Retina (tissue), 1 donor: ENCODE results near the gene GOLPH3.
A peak's percentile ranks its signal among the peaks of the same experiment; 100 is the strongest.
"Not testable (repeated sequence)": the region's sequence is repeated elsewhere in the genome, so short reads cannot be mapped to it uniquely, and the experiment has no call there.

ENCODE experiments used
- DNase-seq: peaks from one replicate; pipeline ENCODE4 v3.0.0-alpha.2; 2016

Gene GOLPH3

DNA sequence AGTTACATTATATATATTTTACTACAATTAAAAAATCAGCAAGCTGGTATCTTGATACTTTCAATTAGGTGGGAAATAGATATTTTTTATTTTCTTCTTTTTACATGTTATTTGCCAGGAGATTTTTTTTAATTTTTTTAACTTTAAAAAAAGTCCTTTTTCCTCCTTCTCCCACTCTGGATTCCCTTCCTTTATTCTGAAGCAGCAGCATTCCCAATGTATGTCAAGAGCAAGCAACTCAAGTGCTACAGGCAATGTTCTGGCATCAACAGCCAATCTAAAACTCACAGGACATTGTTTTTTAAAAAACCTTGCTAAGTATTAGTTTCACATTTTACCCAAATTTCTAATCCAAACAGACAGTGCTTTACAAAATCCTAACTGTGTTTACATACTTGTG, 41.4 kb downstream of the GOLPH3 start:
- DNase-seq, result no peak

DNA sequence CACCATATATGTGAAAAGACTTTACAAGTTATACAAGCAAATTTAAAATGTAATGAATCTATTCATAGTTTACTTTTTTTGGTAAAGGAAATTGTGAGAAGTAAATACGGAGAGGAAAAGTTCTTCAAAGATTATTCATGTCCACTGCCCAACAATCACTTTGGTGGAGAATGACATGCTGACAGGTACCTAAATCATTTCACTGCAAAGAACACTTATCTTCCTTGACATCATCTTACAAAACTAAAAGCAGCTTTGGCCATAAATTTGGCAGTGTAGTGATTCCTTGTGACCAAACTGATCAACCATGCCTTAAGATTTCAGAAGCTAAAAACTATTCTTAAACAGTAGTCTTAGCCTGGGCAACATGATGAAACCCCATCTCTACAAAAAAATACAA, 42.5 kb downstream of the GOLPH3 start:
- no peak for DNase-seq

DNA sequence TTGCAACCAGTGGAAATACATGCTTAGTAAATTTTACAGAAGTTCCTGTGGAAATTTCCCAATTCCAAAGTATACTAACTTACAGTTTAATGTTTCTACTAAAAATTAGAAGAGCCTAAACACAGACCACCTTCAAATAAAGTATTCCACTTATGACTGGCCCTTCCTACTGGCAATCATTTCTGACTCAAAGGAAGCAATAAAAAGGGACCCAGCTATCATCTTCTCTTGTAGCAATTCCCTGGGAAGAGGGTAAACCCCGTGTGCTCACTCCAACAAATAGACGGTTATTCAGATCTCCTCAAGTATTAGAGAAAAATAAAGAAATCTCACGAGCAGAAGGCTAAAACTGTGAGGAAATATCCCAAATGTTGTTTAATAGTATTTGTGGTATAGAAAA, 43.3 kb downstream of the GOLPH3 start:
- no peak for DNase-seq

DNA sequence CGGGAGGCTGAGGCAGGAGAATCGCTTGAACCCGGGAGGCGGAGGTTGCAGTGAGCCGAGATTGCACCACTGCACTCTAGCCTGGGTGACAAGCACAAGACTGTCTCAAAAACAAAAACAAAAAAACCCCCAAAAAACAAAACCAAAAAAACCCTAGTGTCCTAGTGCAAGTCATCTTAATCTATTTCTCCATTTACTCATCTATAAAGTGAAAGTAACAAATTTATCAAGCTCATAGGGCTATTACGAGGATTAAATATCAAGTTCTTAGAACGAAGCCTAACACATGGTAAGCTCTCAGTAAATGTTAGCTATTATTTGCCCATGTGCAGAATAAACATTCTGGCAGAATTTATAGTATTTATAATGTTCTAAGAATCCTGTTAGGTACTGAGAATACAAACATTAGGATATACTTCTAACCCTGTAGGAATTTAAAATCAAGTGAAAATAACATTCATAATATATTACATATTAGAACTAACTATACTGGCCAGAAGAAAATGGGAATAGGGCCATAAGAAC, 45.0 kb downstream of the GOLPH3 start:
- DNase-seq, result no peak

DNA sequence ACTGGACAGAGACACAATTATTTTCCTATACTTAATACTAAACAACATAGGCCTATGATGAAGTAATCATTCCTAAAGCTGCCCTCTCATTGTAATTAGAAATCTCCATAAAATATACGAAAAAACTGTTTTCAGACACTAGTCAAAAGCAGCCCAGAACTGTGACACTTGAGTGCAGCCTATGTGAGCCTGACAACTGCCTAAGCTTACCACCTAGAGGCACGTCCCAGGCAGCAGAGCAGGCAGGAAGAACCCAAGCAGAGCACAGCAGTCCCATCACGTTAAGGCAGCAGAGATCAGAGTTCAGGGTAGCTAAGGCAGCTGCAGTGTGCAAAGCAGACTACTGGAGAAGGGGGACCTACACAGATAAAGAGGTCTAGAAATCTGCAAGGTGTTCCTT, 46.4 kb downstream of the GOLPH3 start:
- DNase-seq, result no peak

DNA sequence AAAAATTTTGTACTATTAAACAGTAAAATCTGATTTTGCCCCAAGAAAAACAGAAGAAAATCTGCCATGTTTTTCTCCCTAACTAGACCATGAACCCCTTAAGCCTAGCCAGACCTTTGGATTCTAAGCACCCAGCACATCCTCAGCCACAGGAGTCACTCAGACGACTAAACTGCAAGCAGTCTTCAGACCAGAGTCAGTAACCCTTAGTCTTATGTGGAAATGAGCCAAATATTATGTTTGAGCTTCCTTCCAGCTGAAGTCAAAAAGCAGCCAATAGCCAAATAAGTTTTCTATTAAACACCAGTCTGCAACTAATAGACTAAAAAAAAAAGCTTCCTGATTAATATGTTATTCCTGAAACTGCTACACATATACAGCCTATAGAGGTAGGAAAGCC, 47.4 kb downstream of the GOLPH3 start:
- DNase-seq, result no peak

DNA sequence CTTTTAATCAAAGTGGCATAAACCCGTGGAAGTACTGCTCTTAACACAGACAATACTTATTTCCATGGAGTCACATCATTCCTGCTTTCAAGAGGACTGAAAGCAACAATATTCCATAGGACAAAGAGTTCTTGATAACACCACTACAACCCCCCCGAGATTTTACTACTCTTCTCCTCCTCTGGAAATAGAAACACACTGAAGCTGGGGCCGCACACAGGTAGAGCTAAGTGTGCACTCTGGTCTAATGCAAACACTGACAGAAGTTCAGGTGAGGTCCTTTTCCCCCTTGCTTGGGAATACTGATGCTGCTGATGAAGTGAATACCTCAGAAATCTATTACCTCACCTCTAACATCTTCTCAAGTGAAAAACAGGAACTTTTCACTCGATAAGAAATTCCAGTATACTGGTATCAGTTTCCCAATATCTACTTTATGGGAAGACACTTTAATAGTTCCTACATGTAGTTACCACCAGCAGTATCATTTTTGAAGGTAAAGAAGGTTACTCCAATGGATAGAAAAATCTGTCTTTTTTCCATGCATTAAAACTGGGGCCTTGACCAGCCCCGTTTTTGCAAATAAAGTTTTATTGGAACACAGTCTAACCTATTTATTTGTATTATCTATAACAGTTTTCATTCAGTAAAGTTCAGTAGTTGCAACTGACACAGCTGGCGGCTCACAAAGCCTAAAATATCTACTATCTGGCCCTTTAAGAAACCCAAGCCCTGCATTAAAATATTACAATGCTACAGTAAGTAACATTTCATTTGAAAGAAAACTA, 50.0 kb downstream of the GOLPH3 start:
- DNase-seq, result no peak

DNA sequence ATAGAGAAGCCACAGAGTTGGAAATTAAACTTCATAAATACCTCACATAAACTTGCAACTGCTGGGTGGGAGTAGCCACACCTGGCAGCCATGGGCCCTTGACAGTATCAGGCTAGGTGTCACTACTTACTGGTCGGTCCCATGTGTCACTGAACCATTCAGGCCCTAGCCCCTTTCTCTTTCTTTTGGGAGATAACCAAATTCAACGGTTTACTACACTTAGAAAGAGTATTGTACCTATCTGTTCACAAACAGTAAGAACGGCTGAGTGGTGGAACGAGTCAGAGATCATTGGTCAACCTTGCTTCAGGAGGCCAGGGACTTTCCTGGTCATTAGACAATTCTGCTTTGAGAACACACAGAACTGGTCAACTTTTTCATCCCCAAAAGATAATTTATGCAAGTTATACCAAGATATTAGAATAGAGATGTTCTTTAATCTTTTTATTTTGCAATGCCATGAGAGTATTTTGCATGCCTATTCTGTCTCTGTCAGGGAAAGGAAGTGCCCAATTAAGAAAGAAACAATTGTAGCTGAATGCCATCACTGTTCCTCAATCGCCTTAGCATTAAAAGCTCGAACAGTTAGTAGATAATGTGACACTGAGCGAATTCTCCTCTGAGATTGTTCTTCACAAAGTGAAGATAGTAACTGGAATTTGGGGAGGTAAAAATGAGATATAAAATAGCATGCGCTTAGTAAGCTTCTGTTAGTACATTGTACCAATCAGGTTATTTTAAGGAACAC, 50.9 kb downstream of the GOLPH3 start:
- DNase-seq, result no peak

DNA sequence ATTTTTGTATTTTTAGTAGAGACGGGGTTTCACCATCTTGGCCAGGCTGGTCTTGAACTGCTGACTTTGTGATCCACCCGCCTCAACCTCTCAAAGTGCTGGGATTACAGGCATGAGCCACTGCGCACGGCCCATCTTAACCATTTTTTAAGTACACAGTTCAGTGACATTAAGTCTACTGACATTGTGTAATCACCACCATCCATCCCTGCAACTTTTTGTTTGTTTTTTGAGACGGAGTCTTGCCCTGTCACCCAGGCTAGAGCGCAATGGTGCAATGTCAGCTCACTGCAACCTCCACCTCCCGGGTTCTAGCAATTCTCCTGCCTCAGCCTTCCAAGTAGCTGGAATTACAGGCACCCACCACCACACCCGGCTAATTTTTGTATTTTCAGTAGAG, 55.2 kb downstream of the GOLPH3 start:
- DNase-seq, result not testable (repeated sequence)

DNA sequence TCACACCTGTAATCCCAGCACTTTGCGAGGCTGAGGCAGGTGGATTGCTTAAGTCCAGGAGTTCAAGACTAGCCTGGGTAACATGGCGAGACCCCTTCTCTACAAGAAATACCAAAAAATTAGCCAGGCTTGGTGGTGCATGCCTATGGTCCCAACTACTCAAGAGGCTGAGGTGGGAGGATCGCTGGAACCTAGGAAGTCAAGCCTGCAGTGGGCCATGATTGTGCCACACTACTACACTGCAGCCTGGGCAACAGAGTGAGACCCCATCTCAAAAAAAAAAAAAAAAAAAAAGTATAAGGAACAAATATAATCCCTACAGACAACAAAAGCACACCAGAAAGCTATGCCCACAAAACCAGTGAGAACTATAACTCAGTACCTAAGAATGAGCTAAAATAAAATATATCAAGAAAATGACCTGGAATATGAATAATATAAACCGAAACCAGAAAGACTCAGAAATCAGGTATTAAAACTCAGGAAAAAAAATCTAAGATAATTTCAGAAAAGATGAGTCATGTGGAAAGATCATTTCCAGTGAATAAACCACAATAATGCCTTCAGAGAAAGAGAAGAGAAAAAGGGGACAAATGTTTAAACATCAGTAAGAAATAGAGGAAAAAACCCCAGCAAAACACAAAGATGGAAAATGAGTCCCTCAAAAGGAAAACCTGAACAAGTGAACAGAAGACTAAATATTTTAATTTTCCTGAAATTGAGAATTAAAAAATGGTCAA, 57.4 kb downstream of the GOLPH3 start:
- DNase-seq, result no peak

DNA sequence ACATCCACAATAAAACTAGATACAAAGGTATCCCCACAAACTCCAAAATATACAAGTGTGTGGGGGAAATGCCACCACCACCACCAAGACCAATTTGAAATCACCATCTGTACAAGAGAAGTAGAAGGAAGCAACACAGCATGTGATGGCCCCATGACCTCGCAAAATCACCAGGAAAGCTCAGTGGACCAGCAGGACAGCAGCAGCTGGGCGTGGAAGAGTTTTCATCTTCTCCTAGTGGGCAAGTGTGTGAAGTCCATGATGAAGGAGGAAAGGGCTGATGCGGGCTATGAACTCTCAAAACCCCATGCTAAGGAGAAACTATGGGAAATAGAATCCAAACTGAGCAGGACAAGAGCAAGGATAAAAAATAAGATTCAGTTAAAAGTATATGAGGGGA, 58.1 kb downstream of the GOLPH3 start:
- DNase-seq, result peak; percentile 18

DNA sequence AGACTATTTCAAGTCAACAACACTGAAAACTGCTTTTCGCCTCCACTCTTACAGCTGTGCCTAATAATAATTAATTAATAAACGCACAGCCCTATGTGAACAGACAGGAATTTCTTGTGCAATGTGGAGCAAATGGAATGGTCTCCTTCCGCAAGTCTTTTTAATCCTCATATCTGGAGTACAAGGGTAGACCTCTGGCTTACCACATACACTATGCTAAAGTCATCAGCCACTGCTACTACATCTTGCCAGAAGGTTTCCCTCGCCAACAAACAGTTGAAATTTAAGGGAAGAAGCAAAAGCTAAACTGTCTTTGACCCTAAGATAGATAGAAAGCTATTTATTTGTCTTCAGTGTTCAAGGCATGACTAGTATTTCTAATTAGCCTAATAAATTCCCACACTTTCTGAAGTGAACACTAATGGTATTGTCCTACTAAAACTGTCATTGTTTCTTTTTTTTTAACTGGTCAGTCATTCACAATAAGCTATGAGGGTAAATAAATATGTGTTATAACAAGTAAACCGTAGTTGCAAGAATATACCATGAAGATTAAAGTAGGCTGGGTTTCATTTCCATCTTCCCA, 63.9 kb downstream of the GOLPH3 start:
- DNase-seq, result no peak

DNA sequence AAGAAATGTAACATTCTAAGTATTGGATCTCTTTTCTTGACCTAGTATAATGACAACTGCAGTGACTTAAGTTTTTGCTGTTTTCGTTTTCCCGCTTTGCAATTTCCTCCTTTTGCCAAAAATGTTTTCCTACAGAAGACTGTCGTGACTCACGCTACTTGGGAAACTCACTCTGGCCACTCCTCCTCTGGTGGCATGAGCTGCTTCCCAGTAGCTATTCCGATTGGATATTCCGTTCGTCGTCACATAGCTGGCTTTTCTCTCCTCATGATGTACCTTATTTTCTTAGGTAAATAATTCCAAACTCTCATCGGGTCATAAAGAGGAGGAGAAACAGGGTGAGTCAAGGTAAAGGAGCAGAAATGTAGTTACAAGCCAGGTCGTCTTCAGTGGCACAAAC, 64.9 kb downstream of the GOLPH3 start:
- DNase-seq, result no peak

DNA sequence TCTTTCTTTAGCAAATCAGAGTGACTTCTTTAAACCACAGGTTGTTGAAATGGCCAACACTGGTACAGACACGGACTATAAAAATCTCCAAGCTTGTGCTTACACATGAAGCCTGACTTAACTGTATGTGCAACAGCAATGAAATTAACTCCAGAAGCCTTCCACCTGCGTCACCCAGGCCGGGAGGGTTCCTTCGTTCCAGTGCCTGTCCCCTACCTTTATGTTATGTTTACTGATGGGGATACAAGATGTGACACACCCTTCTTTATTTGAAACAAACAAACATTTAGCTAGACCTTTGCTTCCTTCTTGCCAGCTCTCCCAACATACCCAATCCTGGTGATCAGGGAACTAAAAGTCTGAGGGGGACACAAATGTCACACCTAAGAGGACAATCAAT, 66.0 kb downstream of the GOLPH3 start:
- no peak for DNase-seq

DNA sequence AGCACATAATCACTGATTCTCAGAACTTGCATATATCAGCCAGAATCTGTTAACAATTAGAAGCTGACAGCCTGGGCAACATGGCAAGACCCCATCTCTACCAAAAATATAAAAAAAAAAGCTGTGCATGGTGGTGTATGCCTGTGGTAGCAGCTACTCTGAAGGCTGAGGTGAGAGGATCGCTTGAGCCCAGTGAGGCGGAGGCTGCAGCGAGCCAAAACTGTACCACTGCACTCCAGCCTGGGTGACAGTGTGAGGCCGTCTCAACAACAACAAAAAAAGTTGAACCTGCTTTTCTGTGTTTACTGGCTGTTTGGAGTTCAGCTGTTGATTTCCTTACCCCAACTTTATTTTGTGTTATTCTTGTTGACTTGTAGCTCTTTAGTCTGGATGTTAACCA, 66.8 kb downstream of the GOLPH3 start:
- no peak for DNase-seq

DNA sequence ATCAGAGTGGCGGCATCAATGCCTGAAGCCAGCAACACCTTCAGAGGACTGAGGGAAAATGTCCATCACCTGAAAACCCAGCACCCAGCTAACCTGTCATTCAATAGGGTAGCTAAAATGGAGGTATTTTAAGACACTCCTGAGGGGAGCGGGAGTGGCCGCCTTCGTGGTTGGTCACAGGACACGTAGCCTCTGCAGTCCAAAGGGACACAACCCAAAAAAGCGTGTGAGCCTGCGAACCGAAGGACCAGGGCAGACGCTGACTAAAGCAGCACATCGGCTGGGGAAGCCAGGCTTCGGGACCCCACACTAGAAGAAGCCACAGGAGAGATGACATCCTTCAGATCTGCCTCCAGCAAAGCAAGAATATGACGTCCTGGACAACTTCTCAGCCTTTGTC, 70.6 kb downstream of the GOLPH3 start:
- DNase-seq, result no peak

DNA sequence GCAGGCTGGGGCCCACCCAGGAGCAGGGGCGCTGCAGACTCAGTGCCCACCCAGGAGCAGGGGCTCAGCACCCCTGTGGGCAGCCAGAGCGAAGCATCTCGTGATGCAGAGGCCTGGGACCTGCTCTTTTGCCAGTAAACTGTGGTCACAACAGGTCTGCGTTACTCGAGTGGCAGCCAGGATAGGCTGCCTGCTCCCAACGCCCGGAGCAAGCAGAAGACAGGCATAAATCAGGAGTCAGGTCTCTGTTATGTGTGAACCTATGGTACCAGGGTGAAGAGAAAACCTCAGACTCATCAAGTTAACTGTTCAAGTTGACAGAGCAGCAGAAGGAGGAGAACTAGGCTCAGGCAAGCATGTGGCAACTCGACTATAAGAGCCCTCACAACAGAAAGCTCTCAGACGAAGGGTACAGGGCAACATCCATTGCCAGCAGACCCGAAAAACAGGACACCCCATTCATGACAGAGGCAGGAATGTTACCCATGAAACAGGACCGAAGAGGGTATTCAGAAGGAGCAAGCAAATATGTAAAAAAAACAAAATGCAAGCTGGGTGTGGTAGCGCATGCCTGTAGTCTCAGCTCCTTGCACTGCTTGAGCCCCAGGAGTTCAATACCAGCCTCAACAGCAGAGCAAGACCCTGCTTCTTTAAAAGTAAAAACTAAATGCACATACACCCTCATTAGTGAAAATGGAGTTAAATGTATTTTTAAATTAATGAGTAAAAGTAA, 71.7 kb downstream of the GOLPH3 start:
- no peak for DNase-seq

DNA sequence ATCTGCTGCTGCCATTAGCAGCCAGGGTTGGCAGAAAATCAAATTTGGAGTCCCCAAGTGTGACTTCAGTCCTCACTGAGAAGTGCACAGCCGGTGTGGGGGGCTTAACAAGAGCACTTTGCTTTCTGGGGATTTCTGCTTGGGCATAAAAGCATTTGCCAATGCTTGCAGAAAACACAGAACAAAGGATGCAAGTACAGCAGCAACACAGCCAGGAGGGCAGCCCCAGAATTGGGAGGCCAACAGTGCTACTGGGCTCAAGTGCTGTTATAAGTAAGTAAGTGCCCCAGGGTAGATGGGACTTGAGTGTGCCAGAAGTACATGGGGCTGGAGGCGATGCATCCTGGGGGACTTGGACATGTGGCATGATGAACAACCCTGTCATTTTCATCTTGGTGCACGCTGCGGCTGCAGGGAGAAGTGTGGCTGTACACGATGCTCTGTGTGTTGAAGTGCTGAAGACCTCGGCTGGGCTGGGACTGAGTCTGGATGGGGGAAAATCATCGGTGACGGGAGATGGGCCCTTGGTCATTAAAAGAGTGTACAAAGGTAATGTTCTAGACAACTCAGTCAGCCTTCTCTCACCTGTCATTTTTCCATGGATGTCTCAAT, 73.3 kb downstream of the GOLPH3 start:
- DNase-seq, result no peak

DNA sequence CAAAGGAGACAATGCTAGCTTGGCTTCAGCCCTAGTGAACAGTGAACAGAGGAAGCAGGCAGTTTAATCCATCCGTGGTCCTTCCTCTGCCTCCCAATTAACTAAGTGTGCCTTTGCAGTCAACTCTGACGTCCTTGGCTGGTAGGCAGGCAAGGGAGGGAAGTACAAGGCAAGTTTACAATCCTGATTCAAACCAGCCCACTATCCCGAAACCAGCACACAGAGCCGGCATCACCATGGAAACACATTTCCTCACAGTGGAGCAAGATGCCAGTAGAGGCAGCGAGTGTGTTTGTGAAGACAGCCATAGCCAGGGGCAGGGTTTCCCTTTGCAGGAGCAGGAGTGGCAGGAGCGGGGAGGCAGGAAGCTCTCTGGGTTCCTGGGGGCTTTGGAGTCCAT, 73.9 kb downstream of the GOLPH3 start:
- DNase-seq, result peak; percentile 49

DNA sequence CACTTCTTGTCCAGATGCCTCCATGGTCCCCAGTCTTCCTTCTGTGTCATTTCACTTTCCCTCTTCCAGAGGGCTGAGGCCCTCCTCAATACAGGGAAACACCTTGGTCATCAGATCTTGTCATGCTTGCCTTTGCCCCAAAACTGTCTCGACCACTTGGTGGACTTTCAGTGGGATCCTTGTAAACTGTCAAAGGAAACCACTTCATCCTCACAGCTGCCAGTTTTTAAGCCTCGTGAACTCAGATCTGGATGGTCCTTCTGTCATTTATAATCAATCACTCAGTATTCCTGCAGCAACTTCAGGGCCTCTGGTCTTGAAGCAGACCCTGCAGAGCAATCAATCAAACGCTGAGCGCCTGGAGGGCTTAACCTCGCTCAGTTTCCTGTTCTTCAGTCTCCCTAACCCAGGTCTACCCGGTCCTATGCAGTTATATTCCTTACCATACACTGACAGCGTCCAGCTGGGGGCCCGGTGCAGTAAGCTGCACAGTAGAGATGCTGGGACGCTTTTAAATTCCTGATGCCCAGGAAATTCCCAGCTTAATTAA, 74.6 kb downstream of the GOLPH3 start:
- DNase-seq, result peak; percentile 39

DNA sequence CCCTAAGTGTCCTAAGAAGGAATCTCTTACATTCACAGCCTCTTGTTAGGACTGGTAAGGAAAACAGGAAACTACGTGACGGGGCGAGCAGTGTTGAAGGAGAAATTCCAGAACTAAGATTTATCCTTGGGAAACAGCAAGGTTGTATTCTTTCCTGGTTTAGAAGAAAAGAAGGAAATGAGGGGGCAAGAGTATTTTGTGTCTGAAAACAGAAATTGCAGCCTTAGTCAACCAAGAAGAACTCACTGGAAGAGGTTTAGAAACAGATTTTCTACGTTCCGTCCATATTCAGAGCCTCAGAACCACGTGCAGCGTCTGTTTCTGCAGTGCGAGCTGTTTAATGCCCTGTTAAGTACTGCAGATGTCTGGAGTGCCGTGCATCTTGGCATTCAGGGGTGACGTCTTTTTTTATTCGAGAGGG, 75.2 kb downstream of the GOLPH3 start:
- no peak for DNase-seq

DNA sequence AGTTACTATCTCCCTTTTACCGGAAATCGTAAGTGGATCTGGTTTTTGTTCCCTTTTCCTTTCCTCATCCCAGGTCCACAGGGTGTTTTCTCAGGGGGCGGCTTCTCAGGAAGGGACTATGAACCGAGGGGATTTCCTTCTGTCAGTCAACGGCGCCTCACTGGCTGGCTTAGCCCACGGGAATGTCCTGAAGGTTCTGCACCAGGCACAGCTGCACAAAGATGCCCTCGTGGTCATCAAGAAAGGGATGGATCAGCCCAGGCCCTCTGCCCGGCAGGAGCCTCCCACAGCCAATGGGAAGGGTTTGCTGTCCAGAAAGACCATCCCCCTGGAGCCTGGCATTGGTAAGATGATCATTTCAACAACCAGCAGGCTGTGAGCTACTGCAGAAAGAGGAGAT, 75.8 kb downstream of the GOLPH3 start:
- no peak for DNase-seq
